Left renal cortex interstitium (tissue), 4 donors: ENCODE results near the gene NUDT9. TPM values are rescaled to one million over a fixed set of nuclear protein-coding genes. Genes with fewer than 3 reads are reported as not detected.
"Not testable (repeated sequence)": the region's sequence is repeated elsewhere in the genome, so short reads cannot be mapped to it uniquely, and the experiment has no call there.

Experiments
- DNase-seq, 4 donors: peaks; one replicate each; pipeline ENCODE4 v3.0.0-alpha.2; 2013; ENCODE audit warnings: low read depth in 4 of 4, low spot score in 2 of 4, missing footprints in 1 of 4
- polyA plus RNA-seq, 4 donors: library from polyadenylated mRNA; unstranded; fragments of 120-200 nt; gene quantifications; one replicate each; pipeline ENCODE4 v1.2.1, GENCODE V29; 2013; ENCODE audit not compliant: insufficient read length in 4 of 4

NUDT9 gene, protein sequence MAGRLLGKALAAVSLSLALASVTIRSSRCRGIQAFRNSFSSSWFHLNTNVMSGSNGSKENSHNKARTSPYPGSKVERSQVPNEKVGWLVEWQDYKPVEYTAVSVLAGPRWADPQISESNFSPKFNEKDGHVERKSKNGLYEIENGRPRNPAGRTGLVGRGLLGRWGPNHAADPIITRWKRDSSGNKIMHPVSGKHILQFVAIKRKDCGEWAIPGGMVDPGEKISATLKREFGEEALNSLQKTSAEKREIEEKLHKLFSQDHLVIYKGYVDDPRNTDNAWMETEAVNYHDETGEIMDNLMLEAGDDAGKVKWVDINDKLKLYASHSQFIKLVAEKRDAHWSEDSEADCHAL
- 10 to 100 TPM; 61.5 to 69.6 (median 66.6) TPM for polyA plus RNA-seq

DNA sequence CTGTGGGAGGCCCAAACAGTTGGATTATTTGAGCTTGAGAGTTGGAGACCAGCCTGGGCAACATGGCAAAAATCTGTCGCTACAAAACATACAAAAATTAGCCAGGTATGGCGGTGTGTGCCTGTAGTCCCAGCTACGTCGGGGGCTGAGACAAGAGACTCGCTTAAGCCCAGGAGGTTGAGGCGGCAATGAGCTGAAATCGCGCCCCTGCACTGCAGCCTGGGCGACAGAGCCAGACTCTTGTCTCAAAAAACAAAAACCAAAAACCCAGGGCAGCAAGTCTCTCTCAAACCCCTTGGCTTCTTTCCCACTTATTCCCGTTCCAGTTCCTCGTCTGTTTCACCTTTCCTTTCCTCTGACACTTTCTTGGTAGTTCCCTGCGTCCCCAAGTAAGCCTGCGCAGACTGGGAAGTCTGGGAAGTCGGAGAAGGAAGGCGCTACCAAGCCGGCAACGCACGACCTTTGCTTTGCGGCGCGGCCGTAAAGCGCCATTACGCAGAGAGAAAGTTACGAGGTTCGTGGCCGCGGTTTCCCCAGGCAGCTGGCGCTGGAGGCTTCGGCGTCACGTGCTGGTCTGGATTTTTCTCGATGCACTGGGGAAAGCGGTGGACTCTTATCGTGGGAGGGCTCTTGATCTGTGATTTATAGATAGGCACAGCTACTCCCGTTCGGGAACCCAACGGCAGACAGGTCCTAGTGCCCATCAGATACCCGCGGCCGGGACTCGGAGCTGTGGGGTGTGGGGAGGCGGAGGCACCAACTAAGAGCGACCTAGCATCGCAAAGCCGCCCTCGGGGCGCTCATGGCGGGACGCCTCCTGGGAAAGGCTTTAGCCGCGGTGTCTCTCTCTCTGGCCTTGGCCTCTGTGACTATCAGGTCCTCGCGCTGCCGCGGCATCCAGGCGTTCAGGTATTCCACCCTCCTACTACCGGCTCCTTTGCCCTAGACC, at the start of gene NUDT9:
TSS of gene NUDT9 (plus strand) at position 470 of the 949 bp plus-strand sequence. CDS start at position 803, 333 bp downstream.
- peak; percentile 89 to 96 (median 94) for DNase-seq

DNA sequence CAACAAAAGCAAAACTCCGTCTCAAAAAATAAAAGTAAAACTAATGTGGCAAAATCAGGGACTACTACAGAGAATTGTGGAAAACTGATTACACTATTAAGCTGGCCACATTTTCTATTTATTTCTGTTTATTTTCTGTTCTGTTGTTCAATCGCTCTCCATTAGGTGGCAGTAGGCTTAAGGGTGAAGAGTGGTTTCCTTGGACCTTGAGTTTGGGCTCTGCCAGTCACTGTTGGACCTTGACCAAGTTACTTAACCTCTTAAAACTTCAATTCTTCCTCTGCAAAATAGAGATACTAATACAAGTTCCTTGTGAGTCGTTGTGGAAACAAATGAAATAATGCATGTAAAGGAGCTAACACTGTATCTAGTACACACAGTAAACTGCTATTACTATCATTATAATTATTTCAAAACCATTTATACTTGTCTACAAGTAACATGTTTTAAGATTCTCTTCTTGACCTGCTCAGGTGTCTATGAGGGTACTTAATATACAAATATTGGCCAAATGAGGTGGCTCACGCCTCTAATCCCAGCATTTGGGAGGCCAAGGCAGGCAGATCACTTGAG, 46.6 kb upstream of the NUDT9 start:
- DNase-seq = peak in 2 of 4 donors; percentile 14 to 29

GRCh38 chr4:87377816-87378215, 44.6 kb upstream of the NUDT9 start:
- DNase-seq = no peak

DNA sequence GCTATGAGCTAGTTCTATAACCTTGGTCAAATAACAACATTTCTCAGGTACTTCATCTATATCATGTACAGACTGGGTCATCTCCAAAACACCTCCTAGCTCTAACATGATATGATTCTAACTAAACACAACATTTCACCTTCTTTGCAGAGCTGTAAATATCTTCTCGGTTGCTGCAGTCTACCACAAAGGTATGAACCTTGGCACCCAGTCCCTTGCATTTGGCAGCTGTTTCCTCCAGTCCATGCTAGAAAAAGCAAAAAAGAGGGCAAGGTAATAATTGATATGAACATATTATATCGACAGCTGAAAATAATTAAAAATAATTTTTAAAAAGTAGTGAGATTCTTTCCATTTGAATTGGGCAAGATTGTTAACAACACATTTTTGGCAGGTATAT, 40.3 kb upstream of the NUDT9 start:
- no peak for DNase-seq

GRCh38 chr4:87382931-87383330, 39.4 kb upstream of the NUDT9 start:
- no peak for DNase-seq

- DNase-seq = not testable (repeated sequence)
Observed at GRCh38 chr4:87384466-87385132, 37.8 kb upstream of the NUDT9 start.

DNA sequence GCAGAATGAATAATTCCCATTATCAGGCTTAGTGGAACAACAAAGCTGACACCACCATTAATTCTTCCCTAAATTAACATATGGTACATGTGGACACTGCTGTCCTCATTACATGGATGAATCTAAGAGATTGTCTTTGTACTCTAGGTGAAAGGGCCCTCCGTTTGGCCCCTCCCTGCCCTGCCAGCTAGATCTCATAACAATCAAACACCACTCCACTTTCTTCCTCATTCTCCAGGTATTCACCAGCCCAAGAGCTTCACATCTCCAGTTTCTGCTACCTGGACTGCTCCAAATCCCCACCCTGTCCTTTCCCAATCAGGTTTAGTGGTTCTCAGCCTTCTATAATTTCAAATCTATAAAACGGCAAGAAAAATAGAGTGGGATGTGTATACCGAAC, 35.1 kb upstream of the NUDT9 start:
- DNase-seq = no peak

- DNase-seq = no peak
Observed at GRCh38 chr4:87388901-87389300, 33.5 kb upstream of the NUDT9 start.

DNA sequence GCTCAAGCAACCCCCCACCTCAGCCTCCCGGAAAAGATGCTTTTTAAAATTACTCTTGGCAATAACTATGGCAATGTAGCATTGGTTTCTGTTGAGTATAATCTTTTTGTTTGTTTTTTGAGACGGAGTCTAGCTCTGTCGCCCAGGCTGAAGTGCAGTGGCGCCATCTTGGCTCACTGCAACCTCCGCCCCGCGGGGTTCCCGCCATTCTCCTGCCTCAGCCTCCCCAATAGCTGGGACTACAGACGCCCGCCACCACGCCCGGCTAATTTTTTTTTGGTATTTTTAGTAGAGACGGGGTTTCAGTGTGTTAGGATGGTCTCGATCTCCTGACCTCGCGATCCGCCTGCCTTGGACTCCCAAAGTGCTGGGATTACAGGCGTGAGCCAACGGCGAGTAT, 32.3 kb upstream of the NUDT9 start:
- DNase-seq = not testable (repeated sequence)

DNA sequence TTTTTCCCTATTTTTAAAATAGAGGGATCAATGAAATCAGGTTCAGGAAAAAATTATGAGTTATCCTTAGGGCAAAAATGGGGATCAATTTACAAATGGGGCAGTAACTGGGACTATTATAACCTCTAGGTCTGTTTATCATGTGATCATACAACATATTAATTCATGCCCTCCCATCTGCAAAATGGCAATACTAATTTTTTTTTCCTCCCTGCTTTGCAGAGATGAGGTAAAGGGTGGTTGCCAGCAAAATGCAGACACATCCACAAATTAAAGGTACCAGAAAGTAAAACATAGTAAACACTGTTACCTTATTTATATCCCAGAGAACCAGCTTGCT, 31.9 kb upstream of the NUDT9 start:
- no peak for DNase-seq

DNA sequence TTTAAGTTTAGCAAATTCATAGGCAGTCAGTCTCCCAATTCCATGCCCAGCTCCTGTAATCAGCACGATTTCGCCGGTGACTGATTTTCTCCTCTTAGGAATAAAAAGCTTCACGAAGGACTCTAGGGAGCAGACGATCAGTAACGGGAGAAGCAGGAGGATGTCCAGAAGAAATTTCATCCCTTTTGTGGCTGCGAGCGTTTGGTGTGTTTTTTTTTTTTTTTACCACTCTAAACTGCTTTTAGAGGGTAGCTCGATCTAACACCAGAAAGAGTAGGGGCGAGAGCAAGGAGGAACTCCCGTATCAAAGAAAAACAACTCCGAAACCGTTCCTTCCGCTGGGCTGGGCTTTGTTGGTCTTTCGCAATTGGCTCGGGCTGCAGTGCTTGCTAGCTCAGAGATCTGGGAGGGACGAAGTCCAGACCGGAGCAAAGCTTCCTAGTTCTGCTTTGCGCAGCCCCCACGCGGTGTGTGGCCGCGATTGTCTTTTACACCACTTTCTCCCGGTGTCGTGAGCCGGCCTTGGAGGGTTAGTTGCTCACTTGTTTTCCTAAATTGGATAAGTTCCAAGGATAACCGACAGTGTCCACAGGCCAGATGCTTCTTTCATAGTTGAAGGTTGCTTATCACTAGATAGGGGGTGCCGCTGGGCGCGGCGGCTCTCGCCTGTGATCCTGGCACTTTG, 31.3 kb upstream of the NUDT9 start, which contains the start of gene HSD17B11:
TSS of gene HSD17B11 (minus strand) at position 298 of the 685 bp plus-strand sequence. CDS start at position 180, 118 bp downstream.
- peak; percentile 75 to 88 (median 86) for DNase-seq

DNA sequence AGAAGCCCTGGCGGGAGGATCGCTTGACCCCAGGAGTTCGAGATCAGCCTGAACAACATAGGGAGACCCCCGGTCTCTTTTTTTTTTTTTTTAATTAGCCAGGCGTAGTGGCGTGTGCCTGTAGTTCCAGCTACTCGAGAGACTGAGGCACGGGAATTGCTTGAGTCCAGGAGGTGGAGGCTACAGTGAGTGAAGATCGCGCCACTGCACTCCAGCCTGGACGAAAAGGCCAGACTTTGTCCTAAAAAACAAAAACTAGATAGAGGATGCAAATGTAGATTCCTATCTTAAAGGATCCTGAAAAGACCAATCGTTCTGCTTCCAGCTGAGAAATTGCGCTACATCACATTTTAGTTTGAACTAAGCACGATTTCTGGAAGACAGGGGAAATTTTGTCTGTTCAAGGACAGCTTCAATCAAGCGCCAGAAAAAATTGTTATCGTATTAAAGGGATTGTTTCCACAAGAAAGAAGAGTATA, 30.8 kb upstream of the NUDT9 start:
- DNase-seq = peak in 1 of 4 donors; percentile 11

- no peak for DNase-seq
Observed at GRCh38 chr4:87392183-87392582, 30.2 kb upstream of the NUDT9 start.

DNA sequence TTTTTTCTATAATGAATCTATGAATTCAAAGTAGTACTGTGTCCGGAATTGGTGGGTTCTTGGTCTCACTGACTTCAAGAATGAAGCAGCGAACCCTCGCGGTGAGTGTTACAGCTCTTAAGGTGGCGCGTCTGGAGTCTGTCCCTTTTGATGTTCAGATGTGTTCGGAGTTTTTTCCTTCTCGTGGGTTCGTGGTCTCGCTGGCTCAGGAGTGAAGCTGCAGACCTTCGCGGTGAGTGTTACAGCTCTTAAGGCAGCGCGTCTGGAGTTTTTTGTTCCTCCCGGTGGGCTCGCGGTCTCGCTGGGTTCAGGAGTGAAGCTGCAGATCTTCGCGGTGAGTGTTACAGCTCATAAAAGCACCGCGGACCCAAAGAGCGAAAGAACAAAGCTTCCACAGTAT, 27.3 kb upstream of the NUDT9 start:
- DNase-seq = not testable (repeated sequence)

- not testable (repeated sequence) for DNase-seq
Observed at GRCh38 chr4:87395851-87396250, 26.5 kb upstream of the NUDT9 start.

DNA sequence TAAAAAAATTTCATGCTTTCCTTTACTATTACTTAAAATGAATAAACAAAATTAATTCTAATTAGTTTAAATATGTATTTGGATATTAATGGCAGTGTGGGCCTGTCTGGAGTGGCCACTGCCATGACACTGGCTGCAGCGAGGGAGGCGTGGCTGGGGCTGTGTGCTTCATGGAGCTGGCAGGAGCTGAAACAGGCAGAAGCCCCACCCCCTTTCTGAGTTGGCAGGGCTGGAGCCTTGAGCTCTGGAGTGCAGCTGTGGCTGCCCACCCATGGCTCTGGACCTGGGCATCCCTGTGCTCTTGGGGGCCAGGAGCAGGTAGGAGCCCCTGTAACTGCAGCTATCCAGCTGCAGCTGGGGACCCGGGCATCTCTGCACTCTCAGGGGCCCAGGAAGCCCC, 23.2 kb upstream of the NUDT9 start:
- DNase-seq = no peak

DNA sequence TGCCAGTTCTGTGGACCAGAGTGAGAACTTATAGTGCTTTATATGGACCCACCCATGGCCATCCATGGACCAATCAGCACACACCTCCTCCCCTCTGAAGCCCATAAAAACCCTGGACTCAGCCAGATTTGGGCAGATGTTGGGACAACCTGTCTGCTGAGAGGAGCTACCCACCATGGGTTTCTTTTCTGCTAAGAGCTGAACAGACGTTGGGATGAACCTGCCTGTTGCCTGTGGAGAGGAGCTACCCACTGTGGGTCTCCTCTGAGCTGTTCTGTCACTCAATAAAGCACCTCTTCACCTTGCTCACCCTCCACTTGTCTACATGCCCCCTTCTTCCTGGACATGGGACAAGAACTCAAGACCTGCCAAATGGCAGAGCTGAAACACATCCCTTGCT, 22.4 kb upstream of the NUDT9 start:
- no peak for DNase-seq

- not testable (repeated sequence) for DNase-seq
Observed at GRCh38 chr4:87403732-87404131, 18.6 kb upstream of the NUDT9 start.

DNA sequence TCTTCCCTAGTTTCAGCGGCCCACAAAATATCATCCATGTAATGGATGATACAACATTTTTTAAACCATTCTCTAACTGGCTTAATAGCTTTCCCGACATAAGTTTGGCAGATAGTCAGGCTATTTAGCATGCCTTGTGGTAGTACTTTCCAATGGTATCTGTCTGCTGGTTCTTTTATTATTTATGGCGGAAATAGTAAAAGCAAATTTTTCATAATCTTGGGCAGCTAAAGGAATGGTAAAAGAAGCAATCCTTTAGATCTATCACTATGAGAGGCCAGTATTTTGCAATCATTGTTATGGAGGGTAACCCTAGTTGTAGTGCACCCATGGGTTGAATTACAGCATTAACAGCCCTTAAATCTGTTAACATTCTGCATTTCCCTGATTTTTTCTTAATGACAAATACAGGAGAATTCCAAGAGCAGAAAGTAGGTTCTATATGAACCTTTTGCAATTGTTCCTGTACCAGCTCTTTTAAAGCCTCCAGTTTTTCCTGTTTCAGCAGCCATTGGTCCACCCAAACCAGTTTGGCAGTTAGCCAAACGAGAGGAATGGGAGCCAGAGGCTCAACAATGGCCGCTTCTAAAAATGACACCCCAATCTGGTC, 17.1 kb upstream of the NUDT9 start:
- no peak for DNase-seq
